Glutamatergic neuron (in vitro differentiated cells): ENCODE data around the gene PPIP5K1. TPM values are rescaled to one million over a fixed set of nuclear protein-coding genes. Genes with fewer than 3 reads are reported as not detected.
"Not testable (repeated sequence)": the region's sequence is repeated elsewhere in the genome, so short reads cannot be mapped to it uniquely, and the experiment has no call there.

ENCODE experiments used
- DNase-seq: peaks from one replicate; pipeline ENCODE4 v3.0.0; 2022
- H3K27ac Mint-ChIP-seq: one replicate; pipeline ENCODE4 v1.8.0; 2020; ENCODE audit warnings: mild to moderate bottlenecking, mixed read lengths, inconsistent platforms; ENCODE audit not compliant: unreplicated experiment
- H3K27me3 Mint-ChIP-seq: one replicate; pipeline ENCODE4 v1.8.0; 2020; ENCODE audit warnings: mild to moderate bottlenecking, moderate library complexity, mixed read lengths, inconsistent platforms; ENCODE audit not compliant: unreplicated experiment
- H3K36me3 Mint-ChIP-seq: one replicate; pipeline ENCODE4 v1.8.0; 2020; ENCODE audit warnings: mild to moderate bottlenecking, mixed read lengths, inconsistent platforms; ENCODE audit not compliant: unreplicated experiment
- H3K4me1 Mint-ChIP-seq: one replicate; pipeline ENCODE4 v1.8.0; 2020; ENCODE audit warnings: mild to moderate bottlenecking, low read depth, mixed read lengths, inconsistent platforms; ENCODE audit not compliant: unreplicated experiment
- H3K4me3 Mint-ChIP-seq: one replicate; pipeline ENCODE4 v1.8.0; 2020; ENCODE audit warnings: mild to moderate bottlenecking, mixed read lengths, inconsistent platforms; ENCODE audit not compliant: unreplicated experiment
- H3K9me3 Mint-ChIP-seq: one replicate; pipeline ENCODE4 v1.8.0; 2020; ENCODE audit warnings: mild to moderate bottlenecking, moderate library complexity, mixed read lengths, inconsistent platforms; ENCODE audit not compliant: unreplicated experiment
- total RNA-seq: library from RNA; stranded (reverse); fragmentation: NEBNext Ultra II Directional; extraction: Animal tissue kit (Norgen Biotek cat#: 25700); gene quantifications from one replicate; pipeline ENCODE4 v1.2.1, GENCODE V29; 2021; ENCODE audit not compliant: unreplicated experiment
- TF ChIP-seq, protein P1 (sequence below): fragments of 200-600 bp; sonication (generic); IDR thresholded peaks from one replicate; pipeline ENCODE4 v1.5.0; 2021; ENCODE audit not compliant: partially characterized antibody, unreplicated experiment

Gene PPIP5K1
- total RNA-seq, 1 donor from 2014 or later, result 66.4 TPM

DNA sequence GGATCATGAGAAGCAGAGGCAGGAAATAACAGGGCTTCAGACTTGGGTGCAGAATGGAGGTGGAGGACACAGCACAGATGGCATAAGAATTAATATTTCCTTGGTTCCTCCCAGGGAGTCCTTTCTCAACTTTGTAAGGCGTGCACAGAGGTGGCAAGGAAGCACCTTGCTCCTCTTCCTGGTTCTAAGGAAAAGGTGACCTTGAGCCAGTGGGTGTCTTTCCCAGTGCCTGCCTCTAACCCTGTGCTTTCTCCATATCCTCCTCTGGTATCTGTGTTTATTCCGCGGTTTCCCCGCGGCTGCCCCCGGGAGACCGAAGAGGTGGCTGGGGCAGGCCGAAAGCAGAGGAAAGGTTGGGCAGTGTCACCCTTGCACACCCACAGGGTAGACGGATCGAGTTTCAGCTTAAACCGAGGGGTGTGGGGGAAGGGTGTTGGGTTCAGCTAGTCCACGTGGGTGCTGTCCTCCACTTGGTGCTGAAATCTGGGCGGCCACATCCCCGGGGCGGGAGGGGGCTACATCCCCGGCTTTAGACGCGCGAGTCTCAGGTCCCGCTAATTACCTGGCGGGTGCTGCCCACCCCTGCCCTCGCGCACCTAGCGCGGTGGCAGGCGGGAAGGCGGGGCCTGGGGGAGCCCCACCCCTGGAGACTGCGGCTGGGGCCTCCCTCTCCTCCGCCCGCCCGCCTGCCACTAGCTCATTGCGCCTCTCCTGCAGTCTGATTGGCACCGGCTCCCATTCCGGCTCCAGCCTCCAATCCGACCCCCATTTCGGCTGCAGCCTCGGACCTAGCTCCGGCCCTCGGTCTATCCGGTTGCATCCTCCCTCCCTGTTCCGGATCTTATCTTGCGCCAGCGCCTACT is 3.6 kb upstream of the PPIP5K1 start, which contains the start of gene CKMT1B:
CKMT1B (plus strand) TSS at position 700 of the 863 bp plus-strand sequence. CDS start 192 bp downstream, outside the sequence.
- DNase-seq, H3K27ac Mint-ChIP-seq, H3K4me3 Mint-ChIP-seq, H3K4me1 Mint-ChIP-seq, H3K36me3 Mint-ChIP-seq, H3K27me3 Mint-ChIP-seq, H3K9me3 Mint-ChIP-seq: not testable (repeated sequence)

DNA sequence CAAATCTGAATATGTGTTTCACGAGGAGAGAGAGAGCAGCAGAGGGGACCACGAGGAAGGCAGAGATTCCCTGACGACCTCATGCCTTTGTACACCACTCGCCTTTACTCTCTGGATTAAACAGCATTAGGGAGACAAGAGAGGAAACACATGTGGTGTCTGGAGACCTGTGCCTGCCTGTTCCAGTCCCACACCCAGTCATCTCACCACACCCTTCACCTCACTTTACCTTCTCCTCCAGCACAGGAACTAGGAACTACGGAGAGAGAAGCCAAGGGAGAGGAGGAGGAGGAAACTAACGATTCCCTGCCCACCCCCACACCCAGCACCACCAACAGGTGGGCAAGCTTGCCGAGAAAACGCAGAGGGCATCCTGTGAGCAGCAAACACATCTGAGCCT is 2.8 kb upstream of the PPIP5K1 start:
- H3K27me3 Mint-ChIP-seq, H3K27ac Mint-ChIP-seq, H3K9me3 Mint-ChIP-seq, H3K4me3 Mint-ChIP-seq, DNase-seq, H3K4me1 Mint-ChIP-seq, H3K36me3 Mint-ChIP-seq: not testable (repeated sequence)

DNA sequence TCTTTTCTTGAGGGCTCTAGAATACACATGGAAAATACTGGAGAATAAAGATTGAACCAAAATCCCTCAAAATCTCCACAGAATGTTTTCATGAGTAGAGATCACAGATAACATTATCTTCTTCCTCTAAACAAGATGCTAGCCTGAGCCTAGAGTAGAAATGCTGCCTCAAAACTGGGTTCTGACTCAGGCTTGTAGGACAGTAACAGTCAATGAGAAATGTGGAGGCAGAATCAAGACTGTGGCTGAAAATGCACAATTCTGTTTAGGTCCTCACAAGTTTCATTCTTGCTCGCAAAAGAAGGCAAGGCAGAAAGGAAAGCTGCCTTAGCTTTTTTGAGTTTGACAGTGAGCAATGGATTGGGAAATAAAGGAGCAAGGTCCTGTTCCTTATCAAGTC is 15.4 kb downstream of the PPIP5K1 start:
- H3K4me1 Mint-ChIP-seq, DNase-seq, H3K27me3 Mint-ChIP-seq, H3K4me3 Mint-ChIP-seq, H3K27ac Mint-ChIP-seq, H3K9me3 Mint-ChIP-seq, H3K36me3 Mint-ChIP-seq: not testable (repeated sequence)

DNA sequence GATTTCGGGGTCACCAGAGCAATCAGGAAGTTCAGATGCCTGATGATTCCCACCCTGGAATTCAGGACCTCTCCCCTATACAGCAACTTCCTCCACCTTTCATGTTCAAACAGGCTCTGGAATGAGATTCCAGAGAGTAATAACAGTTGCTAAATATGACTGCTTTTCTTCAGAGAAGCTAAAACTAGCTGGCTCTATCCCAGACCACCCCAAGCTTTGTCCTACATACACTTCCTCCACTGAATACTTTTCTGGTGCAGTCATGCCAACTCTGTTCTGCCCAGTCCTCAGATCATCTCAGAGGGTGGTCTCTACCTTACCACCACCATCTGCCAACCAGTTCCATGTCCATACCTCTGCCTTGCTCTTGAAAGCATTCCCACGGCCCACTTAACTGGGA is 23.4 kb downstream of the PPIP5K1 start:
- not testable (repeated sequence) for H3K4me3 Mint-ChIP-seq, H3K36me3 Mint-ChIP-seq, H3K27ac Mint-ChIP-seq, DNase-seq, H3K27me3 Mint-ChIP-seq, H3K9me3 Mint-ChIP-seq, H3K4me1 Mint-ChIP-seq

DNA sequence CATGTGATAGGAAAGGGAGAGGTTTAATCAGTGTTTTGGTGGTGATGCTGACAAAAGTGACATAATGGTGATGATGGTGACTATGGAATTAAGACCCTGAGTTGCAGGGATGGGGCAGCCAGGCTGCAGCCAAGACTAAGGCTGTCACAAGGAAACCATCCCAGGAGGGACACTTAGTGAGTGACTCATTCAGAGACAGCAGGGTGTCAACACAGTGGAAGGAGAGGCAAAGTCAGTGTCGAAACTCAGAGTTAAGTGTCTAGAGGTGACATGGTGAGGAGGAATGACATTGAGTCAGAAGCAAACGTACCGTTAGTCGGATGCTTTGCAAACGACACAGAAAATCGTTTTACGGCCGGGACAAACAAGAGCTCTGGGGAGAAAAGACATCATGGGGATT is 26.2 kb downstream of the PPIP5K1 start:
- H3K27me3 Mint-ChIP-seq, H3K4me3 Mint-ChIP-seq, H3K27ac Mint-ChIP-seq, DNase-seq, H3K9me3 Mint-ChIP-seq, H3K36me3 Mint-ChIP-seq, H3K4me1 Mint-ChIP-seq: not testable (repeated sequence)

DNA sequence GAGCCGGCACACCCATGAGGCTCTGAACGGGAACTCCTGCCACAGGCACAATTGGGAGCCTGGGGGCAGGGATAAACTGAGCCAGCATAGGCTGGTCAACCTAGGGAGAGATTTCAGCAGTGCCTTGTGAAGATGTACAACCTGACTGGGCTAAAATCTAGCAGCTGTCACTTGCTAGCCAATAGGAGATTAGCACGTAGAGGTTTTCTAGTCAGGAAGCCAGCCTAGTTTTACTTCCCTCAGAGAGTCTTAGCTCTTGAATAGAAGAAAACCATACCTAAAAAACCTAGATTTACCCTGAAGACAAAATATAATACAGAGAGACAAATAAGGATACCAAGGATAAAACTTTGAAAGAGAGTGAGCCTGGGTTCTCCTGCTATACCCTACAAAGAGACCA is 27.3 kb downstream of the PPIP5K1 start:
- H3K27me3 Mint-ChIP-seq, H3K36me3 Mint-ChIP-seq, H3K27ac Mint-ChIP-seq, H3K4me1 Mint-ChIP-seq, H3K9me3 Mint-ChIP-seq, DNase-seq, H3K4me3 Mint-ChIP-seq: not testable (repeated sequence)

DNA sequence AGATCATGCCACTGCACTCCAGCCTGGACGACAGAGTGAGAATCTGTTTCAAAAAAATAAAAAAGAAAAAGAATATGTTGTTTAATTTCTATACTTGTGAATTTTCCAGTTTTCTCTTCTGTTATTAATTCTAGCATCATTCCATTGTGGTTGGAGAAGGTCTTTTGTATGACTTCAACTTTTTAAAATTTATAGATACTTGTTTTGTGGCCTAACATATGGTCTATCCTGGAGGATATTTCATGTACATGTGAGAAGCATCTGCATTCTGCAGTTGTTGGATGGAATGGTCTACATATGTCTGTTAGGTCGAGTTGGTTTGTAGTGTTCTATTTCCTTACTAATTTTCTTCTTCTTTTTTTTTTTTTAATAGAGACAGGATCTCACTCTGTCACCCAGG is 37.0 kb downstream of the PPIP5K1 start:
- no peak for DNase-seq
- Mint-ChIP-seq H3K4me3 (no peak overlapping the region), H3K27ac (no peak overlapping the region), H3K4me1 (no peaks in the 10 kb centered on the region), H3K36me3 (no peaks in the 10 kb centered on the region), H3K27me3 (no peaks in the 10 kb centered on the region), H3K9me3 (no peaks in the 10 kb centered on the region)
- TF ChIP-seq, protein P1, sequence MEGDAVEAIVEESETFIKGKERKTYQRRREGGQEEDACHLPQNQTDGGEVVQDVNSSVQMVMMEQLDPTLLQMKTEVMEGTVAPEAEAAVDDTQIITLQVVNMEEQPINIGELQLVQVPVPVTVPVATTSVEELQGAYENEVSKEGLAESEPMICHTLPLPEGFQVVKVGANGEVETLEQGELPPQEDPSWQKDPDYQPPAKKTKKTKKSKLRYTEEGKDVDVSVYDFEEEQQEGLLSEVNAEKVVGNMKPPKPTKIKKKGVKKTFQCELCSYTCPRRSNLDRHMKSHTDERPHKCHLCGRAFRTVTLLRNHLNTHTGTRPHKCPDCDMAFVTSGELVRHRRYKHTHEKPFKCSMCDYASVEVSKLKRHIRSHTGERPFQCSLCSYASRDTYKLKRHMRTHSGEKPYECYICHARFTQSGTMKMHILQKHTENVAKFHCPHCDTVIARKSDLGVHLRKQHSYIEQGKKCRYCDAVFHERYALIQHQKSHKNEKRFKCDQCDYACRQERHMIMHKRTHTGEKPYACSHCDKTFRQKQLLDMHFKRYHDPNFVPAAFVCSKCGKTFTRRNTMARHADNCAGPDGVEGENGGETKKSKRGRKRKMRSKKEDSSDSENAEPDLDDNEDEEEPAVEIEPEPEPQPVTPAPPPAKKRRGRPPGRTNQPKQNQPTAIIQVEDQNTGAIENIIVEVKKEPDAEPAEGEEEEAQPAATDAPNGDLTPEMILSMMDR, result no peak

DNA sequence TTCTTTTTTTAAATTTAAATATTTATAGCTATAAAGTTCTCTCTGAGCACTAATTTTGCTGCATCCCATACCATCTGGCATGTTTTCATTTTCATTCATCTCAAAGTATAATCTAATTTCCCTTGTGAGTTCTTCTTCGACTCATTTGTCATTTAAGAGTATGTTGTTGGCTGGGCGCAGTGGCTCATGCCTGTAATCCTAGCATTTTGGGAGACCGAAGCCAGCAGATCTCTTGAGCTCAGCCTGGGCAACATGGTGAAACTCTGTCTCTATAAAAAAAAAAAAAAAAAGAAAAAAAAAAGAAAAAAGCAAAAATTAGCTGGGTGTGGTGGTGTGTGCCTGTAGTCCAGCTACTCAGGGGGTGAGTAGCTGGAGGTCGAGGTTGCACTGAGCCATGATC is 37.8 kb downstream of the PPIP5K1 start:
- Mint-ChIP-seq H3K27ac (no peak overlapping the region), H3K27me3 (no peaks in the 10 kb centered on the region), H3K36me3 (peaks cover 5% of the 10 kb centered on the region), H3K9me3 (no peaks in the 10 kb centered on the region), H3K4me3 (no peak overlapping the region), H3K4me1 (no peaks in the 10 kb centered on the region)
- TF ChIP-seq, protein P1, result no peak
- DNase-seq, result no peak
